HG03520 (cell line): Measurements from ENCODE around the gene GNG10.
"Not testable (repeated sequence)": the region's sequence is repeated elsewhere in the genome, so short reads cannot be mapped to it uniquely, and the experiment has no call there.

Source experiments
- ATAC-seq: cut with Tn5 transposase; IDR thresholded peaks from one replicate; pipeline ENCODE4 v1.9.1; 2021; ENCODE audit warnings: mild to moderate bottlenecking, moderate library complexity; ENCODE audit not compliant: unreplicated experiment

GNG10 gene

DNA sequence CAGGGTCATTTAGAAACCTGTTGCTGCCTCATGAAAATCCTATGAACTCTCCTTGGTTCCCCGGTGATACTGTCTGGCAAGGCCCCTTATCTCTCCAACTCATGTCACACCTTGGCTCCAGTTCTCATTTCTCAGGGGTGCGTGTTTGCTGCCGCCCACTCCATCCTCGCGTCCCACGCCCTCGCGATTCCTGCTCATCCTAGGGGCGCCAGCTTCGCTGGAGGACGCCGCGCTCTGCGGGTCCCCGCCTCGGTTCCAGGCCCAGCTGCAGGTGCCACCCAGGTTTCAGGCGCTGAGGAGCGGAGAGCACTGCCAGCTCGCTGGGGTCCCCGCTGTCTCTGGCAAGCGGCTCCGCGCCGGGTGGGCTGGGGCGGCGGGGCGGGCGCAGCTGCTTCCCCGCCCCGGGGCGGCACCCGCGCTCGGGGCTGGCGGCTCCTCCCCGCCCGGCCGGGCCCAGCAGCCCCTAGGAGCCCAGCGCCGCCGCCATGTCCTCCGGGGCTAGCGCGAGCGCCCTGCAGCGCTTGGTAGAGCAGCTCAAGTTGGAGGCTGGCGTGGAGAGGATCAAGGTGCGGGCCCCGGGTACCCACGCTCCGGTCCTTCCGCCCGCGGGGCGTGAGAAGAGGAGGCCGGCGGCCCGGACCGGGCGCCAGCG, at the start of gene GNG10:
TSS of gene GNG10 (plus strand) at position 456 of the 652 bp plus-strand sequence. CDS start at position 486, 30 bp downstream.
- peak; percentile 73 for ATAC-seq

DNA sequence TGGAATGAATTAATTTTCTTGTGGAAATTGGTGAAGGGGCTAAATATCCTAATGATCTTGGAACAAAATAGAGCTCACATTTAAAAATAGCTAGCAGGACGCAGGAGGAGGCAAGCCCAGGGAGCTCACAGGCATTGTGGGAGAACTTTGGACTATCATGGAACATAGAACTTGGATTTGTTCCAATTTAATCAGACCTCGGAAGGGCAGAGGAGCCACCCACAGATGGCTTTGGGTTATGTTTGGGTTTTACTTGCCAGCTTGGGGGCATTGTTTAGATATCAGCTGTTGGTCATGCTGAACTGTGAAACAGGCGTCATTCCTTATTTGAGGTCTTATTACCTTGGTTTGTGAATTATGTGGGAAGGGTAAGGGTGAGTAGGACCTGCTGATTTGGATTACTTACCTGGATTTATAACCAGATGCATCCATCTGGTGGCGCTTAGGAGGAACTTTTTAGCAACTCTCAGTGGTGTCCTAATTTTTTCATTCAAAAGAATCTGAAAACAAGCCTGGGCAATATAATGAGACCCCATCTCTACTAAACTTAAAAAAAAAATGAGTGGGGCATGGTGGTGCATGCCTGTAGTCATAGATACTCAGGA, 47.9 kb upstream of the GNG10 start:
- no peak for ATAC-seq

DNA sequence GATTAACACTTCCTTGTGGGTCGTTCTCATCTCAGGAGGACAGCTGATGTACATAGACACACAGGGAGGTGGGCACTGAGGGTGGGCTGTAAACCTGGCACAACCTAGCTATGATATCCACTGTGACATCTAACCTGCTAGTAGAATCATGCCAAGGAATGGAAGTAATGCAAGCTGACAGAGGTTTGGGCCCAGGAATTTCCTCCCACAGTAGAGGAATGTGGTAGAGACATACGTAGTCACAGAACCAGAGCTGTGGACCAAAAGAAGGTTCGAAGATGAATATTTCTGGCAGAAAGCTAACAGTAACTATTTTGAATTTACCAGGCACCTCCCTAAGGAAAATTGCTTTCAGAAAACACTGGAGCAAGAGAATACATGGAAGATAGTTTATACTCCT, 45.5 kb upstream of the GNG10 start:
- ATAC-seq, result no peak

DNA sequence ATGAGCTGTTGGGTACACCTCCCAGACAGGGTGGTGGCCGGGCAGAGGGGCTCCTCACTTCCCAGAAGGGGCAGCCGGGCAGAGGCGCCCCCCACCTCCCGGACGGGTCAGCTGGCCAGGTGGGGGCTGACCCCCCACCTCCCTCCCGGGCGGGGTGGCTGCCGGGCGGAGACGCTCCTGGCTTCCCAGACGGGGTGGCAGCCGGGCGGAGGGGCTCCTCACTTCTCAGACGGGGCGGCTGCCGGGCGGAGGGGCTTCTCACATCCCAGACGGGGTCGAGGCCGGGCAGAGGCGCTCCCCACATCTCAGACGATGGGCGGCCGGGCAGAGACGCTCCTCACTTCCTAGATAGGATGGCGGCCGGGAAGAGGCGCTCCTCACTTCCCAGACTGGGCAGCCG, 44.1 kb upstream of the GNG10 start:
- ATAC-seq, result not testable (repeated sequence)

DNA sequence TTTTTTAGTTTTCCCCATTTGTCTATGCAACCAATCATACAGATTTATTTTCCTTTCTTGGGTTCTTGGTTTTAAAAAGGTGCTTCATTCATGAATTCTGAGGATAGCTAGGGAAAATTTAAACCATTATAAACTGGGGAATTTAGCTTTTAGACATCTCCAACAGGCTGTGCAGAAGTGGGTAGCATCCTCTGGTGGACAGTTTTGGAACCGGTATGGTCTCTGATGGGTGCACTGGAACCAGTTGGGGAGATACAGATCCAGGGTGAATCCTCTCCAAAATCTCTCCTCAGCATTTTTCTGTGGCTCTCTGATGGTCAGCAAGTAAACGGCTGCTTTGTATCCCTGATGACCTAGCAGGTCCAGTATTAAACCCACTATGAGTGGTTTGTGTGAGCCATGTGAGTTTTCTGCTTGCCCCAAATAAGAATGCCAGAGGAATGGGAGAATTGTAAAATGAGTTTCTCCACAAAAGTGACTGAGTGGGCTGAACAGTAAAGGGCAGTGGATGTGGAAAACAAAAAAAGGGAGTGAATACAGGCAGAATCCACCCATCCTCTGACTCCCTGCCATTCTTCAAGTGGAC, 39.4 kb upstream of the GNG10 start:
- ATAC-seq, result no peak

DNA sequence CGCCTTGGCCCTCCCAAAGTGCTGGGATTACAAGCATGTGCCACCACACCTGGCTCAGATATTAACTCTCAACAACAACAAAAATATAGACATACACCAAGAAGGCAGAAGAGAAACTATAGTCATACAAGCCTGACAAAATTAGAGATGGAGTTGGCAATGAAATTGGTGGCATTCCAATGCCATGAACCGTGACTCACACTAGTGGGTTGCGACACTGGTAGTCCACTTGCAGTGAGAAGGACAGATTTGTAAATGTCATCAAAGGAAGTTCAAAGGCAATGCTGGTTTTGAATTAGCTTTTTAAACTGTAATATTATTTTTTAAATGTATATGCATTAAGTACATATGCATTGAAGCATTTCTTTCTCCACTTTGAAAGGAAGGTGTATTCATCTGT, 38.8 kb upstream of the GNG10 start:
- no peak for ATAC-seq

DNA sequence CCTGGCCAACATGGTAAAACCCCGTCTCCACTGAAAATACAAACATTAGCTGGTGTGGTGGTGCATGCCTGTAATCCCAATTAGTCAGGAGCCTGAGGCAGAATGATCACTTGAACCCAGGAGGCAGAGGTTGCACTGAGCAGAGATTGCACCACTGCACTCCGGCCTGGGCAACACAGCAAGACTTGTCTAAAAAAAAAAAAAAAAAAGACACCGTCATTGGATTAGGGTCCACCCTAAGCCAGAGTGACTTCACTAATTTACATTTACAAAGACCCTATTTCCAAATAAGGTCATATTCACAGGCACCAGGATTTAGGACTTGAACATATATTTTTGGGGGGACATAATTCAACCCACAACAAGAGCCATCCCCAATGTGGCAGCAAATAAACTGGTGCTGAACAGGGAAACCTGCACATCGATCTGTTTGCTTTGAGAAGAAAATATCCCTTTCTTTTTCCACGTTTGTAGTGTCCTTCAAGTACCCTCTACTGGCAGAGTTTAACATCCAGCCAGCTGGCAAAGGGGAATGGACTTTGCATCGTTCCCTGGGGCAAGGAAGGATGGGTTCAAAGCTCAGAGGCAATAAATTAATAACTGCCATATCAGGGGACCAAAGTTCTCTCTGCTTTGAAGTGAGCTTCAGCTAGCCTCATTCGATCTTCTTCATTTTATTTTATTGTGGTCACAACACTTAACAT, 34.0 kb upstream of the GNG10 start:
- ATAC-seq, result no peak

DNA sequence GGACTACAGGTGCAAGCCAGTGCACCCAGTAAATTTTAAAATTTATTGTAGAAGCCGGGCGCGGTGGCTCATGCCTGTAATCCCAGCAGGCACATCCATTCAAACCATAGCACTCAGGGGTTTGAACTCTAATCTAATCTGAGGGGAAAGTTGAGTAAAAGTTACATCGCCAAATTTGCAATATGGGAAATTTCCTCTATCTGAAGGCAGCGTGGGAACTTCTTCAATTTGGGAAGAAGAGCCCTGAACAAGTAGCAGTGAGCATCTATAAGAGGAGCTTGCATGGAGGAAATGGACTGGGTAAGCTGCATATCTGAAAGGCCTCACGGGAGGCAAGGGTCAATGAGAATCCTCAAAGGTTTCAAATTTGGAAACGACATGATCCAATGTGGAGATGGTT, 33.0 kb upstream of the GNG10 start:
- no peak for ATAC-seq

DNA sequence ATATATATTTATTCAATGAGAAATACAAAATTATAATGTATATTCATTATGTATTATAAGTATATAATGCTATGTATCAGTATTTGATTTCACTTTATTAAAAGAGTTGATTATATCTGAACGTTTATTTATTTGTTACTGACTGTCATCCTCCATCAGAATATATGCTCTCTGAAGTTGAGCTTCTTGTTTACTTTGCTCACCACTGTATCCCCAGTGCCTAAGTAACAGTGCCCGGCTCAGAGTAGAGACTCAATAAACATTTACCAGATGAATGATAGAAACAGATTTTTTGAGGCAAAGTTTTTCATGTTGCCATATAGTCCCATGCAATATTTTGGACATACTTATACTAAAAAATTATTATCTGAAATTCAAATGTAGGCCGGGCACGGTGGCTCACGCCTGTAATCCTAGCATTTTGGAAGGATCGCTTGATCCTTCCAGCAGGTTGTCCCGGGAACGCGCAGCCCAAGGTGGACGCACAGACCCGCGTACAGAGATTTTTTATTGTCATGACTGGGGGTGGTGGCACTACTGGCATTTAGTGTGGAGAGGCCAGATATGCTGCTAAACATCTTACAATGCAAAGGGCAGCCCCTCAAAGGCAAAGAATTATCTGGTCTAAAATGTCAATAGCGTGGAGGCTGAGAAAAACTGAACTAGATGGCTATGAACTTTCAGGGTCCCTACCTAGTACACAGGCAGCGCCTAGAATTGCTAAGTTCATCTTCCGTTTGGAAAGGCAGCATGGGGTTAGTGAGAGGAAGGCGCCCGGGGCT, 31.0 kb upstream of the GNG10 start:
- ATAC-seq, result peak; percentile 17

DNA sequence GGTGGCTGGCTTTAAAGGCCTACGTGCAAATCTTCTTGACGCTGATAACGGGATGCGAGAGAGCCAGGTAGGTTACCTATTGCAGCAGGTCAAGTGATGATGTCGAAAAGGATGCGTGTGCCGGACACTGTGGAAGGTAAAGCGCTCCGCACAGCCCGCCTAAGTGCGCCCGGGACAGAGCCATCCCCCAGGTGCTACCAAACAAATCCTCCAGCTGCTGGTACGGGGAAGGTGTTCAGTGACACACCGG, 30.5 kb upstream of the GNG10 start:
- no peak for ATAC-seq

DNA sequence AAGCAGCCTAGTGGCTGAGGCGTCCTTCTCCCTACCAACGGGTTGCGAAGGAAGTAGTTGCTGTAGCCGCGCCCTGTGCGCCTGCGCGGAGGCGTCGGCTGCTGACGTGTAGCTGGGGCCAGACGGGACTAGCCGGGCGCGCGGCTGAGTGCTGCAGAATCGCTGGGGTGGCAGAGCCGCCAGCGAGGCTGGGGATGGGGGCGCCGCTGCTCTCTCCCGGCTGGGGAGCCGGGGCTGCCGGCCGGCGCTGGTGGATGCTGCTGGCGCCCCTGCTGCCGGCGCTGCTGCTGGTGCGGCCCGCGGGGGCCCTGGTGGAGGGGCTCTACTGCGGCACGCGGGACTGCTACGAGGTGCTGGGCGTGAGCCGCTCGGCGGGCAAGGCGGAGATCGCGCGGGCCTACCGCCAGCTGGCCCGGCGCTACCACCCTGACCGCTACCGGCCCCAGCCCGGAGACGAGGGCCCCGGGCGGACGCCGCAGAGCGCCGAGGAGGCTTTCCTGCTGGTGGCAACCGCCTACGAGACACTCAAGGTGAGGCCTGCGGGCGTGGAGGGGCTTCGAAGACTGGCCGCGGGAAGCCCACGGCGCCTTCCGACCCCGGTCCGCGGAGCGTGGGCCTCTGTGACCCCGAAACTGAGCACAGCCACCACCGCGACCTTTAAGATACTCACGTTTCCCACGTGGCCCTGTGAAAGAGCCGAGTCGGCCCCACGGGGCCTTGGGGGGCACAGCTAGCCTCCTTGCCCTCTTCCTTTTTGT, 30.0 kb upstream of the GNG10 start, which contains the start of gene DNAJC25:
TSS of gene DNAJC25 (plus strand) at position 121 of the 758 bp plus-strand sequence. CDS start at position 195, 74 bp downstream.
- ATAC-seq, result peak; percentile 95

DNA sequence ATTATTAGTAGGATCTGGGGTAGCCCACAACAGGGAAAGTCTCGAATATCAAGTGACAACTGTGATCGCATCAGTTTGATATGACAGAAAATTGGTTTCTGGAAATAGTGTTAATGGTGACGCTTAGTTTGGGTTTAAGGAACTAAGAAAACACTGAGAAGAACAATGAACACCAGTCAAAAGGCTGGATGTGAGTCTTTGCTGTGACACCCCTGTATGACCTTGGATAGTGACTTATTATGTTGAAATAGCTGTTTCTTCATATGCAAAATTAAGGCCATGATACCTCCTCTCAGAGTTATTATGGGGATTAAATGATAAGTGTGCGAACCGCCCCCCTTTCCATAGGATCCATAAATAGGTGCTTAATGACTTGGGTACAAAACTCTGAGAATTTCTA, 29.3 kb upstream of the GNG10 start:
- ATAC-seq, result no peak

DNA sequence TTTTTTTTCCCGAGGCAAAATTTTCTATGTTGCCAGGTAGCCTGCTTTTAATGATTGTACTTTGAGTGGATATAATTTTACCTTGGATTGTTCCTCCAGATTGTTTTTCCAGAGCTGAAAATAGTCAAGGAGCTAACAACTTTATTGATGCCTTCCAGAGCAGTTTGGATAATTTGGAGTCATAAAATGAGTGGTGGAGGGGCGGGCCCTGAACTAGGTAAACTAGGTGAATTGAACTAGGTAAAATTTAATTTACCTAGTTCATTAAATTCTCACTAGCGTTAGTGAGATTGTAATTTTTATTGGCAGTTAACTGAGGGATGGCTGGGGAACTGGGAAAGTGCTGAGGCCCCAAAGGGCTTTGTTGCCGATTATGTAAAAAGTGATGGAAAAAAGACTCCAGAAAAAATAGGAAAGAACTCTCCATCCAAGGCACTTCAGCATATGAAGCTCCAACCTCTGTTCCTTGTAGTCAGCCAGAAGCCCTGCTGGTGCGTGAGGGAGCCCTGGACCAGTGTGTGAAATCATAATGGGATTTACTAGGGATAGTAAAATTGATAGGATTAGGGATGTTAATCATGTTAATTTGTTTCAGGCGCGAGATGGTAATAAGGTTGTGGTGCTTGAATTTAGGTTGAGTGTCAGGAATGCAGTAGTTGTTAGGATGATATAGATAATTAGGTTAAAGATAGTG, 28.6 kb upstream of the GNG10 start:
- ATAC-seq, result no peak

DNA sequence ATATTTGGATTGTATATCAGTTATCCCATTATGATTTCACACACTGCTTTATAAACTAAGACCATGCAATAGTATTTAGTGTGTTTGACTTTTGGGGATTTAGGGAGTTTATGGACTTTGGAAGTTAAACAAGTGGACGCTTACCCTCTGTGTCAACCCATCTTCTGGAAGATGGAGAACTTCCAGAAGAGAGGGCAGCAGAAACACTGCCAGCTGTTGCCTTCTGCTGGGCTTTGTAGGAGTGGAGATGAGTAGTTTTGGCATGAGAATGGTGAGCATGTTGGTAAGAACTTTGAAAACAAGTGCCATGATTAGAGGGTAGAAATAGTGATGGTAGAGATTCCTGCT, 28.0 kb upstream of the GNG10 start:
- ATAC-seq, result no peak

DNA sequence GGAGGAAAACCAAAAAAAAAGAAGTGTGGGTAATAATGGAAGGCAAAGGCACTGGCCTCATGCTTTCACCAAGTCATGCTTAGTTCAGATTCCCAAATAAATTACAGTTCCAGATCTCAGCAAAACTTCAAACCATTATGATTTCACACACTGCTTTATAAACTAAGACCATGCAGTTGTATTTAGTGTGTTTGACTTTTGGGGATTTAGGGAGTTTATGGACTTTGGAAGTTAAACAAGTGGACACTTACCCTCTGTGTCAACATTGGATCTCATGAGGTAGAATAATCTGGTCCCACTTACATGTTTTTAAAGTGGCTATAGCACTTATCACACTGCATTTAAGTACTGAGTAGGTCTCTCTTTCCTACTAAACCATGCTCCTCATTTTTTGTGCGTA, 26.5 kb upstream of the GNG10 start:
- no peak for ATAC-seq

DNA sequence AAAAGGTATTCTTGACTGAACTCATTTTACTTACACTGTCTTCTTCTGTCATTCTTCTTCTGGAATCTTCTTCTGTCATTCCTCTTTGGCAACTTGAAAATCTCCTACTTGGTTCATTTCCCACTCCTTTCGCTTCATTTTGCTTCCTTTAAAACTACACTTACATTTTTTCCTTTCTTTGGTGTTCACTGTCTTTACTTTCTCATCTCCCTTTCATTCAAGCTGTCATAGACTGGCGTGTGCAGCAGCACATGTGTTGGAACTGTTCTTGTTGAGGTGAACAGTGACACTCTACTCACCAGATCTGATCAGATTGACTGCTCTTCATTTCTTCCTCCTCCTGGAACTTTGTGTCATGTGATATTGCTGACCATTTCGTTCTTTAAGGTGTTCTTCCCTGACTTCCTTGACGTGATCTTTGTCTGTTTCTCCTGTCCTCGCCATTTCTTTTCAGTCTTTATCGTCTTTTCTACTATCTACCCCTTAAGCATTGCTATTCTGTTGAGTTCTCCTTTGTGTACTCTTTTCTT, 23.9 kb upstream of the GNG10 start:
- no peak for ATAC-seq

DNA sequence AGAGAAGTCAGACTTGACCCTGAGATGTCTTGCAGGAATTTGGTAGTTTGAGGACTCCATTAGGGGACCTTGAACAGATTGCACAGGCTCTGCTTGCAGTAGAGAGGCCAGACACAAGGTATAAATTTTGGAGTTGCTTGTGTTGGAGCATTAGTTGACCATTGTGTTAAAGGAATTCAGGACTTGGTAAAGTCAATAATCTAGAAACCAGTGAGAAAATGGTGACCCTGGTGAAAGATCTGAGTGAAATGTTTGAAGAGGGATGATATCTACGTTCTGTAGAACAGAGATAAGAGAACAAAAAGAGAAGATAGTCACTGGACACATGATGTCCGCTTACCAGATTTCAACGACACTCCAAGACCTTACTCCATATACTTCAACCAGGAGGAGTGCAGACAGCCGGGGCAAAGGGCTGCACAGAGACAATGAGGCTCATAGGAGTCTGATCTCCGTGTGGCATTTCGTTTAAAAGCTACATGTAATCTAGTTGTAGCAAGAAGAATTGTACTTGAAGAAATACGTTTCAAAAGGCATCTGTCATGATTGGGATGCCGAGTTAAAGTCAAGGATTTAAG, 17.1 kb upstream of the GNG10 start:
- ATAC-seq, result no peak

DNA sequence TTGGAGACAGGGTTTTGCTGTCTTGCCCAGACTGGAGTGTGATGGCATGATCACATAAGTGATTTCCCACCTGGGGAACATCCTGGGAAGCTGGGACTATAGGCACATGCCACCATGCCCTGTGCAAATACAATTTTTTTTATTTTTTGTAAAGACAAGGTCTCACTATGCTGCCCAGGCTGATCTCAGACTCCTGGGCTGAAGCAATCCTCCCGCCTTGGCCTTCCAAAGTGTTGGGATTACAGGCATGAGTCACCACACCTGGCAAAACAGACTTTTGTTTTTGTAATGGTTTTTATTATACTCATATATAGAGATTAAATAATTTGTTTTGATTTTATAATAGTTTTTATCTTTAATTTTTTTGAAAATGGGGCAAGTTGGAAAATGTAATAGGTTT, 15.6 kb upstream of the GNG10 start:
- ATAC-seq, result no peak

DNA sequence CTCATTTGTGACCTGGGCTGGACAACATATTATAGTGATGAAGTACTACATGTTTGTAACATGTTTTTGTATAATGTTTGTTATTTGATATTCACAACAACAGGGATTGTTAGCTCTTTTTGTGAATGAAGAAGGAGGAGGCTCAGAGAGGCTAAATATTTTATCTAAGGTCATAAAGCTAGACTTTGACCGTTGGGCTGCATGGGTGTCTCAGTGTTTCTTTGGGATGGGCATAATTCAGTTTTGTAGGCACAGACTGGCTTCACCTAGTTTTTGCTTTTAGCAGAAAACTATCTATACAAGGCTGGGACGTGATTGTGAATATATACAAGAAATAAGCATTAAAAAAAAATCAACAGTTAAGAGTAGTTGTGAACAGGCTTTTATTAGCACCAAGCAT, 15.0 kb upstream of the GNG10 start:
- no peak for ATAC-seq

DNA sequence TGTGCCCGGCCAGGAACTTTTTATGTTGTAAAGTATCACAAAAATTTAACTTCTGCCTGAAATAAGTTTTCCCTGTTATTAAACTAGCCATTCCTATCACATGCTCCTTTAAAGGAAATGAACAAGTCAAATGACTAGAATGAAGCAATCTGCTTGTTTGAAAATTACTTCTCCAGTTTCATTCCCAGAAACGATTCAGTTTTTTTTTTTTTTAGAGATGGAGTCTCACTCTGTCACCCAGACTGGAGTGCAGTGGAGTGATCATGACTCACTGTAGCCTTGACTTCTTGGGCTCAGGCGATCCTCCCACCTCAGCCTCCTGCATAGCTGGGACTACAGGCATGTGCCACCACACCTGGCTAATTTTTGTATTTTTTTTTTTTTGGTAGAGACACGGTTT, 13.3 kb upstream of the GNG10 start:
- ATAC-seq, result no peak
